ENCODE results near the gene NDEL1. TPM values are rescaled to one million over a fixed set of nuclear protein-coding genes. Genes with fewer than 3 reads are reported as not detected.

NDEL1 gene
- total and polyA plus RNA-seq, 3 donors from 2014 or later: 51.2 to 85.4 (median 73.1) TPM

DNA sequence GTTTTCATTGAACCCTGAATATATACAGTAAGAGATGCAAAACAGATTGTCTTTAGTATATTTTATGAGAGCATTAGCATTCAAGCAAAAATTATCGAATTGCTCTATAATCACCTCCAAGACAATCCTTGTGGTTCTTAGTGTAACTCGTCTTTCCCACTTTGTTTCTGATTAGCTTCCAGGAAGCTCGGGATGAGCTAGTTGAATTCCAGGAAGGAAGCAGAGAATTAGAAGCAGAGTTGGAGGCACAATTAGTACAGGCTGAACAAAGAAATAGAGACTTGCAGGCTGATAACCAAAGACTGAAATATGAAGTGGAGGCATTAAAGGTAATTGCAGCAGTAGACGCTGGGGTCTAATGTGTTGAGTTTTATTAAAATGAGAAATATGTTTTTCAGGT is 9.9 kb downstream of the NDEL1 start:
- Histone ChIP-seq H3K36me3 (ENCODE audit: low read depth, missing control alignments) (no peaks in the 10 kb centered on the region), H3K27me3 (no peaks in the 10 kb centered on the region), H3K27ac (no peak overlapping the region), H3K9me3 (no peaks in the 10 kb centered on the region), H3K4me1 (no peaks in the 10 kb centered on the region), H3K4me3 (no peak overlapping the region)
- no peak for DNase-seq
- TF ChIP-seq POLR2A (IDR thresholded peaks at IDR 0.05): no peak
- TF ChIP-seq, protein P1, sequence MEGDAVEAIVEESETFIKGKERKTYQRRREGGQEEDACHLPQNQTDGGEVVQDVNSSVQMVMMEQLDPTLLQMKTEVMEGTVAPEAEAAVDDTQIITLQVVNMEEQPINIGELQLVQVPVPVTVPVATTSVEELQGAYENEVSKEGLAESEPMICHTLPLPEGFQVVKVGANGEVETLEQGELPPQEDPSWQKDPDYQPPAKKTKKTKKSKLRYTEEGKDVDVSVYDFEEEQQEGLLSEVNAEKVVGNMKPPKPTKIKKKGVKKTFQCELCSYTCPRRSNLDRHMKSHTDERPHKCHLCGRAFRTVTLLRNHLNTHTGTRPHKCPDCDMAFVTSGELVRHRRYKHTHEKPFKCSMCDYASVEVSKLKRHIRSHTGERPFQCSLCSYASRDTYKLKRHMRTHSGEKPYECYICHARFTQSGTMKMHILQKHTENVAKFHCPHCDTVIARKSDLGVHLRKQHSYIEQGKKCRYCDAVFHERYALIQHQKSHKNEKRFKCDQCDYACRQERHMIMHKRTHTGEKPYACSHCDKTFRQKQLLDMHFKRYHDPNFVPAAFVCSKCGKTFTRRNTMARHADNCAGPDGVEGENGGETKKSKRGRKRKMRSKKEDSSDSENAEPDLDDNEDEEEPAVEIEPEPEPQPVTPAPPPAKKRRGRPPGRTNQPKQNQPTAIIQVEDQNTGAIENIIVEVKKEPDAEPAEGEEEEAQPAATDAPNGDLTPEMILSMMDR (IDR thresholded peaks at IDR 0.05): no peak
- intact Hi-C loops (cut with DNase I; ENCODE audit: low total_unique reads): no loop called here
- WGBS, 2 donors: 71 to 74% methylated on average over 4 of the region's 4 CpGs

DNA sequence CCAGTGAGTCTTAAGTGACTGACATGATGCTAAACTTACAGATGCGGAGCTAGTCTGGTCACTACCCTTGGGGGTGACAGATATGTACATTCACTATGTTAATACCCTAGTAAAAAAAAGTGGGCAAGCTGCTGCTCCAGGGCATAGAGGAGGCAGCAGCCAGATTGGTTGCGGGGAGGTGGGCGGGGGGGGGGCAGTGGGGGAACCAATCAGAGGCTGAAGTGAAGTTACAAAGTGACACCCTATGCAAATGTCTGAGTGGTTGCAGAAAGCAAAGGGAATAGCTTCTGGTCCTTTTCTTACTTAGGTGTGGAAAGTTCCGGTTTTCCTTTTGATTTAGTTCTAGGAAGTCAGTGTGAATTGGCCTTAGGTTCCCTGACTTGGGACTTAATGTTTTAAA is 12.1 kb downstream of the NDEL1 start:
- no peak for DNase-seq
- H3K9me3 ChIP-seq: no peaks in the 10 kb centered on the region
- H3K27me3 ChIP-seq: no peaks in the 10 kb centered on the region
- no peaks in the 10 kb centered on the region for H3K4me1 ChIP-seq
- H3K4me3 ChIP-seq: no peak overlapping the region
- 86 to 88% methylated on average over 4 of the region's 4 CpGs for WGBS, 2 donors
- H3K36me3 ChIP-seq (ENCODE audit: low read depth, missing control alignments): no peaks in the 10 kb centered on the region
- intact Hi-C loops (cut with DNase I; ENCODE audit: low total_unique reads): no loop called here
- no peak for TF ChIP-seq POLR2A (IDR thresholded peaks at IDR 0.05)
- TF ChIP-seq, protein P1 (IDR thresholded peaks at IDR 0.05): no peak
- H3K27ac ChIP-seq: no peak overlapping the region

DNA sequence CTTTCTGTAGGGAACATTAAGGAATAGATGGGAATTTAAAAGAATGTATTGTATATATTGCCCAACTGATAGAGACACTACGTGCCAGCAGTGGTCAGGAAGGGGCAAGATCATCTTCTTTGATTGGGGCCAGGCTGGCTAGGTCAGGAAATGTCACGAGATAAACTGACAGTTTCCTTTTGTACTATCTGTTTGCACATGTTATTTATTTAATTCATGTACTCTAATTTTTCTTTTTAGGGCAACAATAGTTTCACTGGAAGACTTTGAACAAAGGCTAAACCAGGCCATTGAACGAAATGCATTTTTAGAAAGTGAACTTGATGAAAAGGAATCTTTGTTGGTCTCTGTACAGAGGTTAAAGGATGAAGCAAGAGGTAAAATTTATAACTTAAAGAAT is 12.6 kb downstream of the NDEL1 start:
- no peak for DNase-seq
- no peaks in the 10 kb centered on the region for H3K9me3 ChIP-seq
- WGBS, 2 donors: 64 to 75% methylated on average over 3 of the region's 3 CpGs
- no peaks in the 10 kb centered on the region for H3K27me3 ChIP-seq
- no peaks in the 10 kb centered on the region for H3K4me1 ChIP-seq
- H3K4me3 ChIP-seq: no peak overlapping the region
- TF ChIP-seq POLR2A (IDR thresholded peaks at IDR 0.05): no peak
- TF ChIP-seq, protein P1 (IDR thresholded peaks at IDR 0.05): no peak
- no peaks in the 10 kb centered on the region for H3K36me3 ChIP-seq (ENCODE audit: low read depth, missing control alignments)
- intact Hi-C loops (cut with DNase I; ENCODE audit: low total_unique reads): no loop called here
- no peak overlapping the region for H3K27ac ChIP-seq

DNA sequence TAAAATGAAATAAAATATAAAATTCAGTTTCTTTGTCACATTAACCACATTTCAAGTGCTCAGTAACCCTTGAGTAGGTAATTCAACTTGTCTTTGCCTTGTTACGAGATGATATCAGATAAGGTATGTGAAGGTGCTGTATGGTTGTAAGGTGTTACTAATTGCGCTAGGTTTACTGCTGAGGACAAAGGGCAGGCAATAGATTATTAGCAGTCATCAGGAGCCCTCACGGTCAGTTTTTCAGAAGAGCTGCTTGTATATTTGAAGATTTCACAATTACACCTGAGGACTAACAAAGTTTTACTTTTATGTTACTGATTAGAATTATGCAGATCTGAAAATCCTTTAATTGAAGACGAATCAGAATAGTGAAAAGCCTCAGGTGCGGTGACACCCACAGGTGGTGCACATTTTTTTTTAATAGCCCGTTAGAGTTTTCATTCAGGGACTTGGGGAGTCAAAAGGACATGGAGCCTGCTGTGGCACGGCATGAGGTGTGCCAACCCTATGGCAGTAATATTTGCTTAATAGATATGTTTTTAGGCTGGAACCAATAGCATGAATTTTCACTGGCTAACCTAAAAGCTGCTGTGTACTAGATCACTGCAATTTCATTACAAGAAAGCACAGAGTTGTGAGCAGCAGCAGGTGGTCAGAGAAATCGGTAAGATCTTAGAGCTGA is 16.4 kb downstream of the NDEL1 start:
- WGBS, 2 donors: 83 to 84% methylated on average over 8 of the region's 8 CpGs
- no peak for DNase-seq
- Histone ChIP-seq H3K4me3 (no peak overlapping the region), H3K27ac (no peak overlapping the region), H3K36me3 (ENCODE audit: low read depth, missing control alignments) (no peaks in the 10 kb centered on the region), H3K27me3 (no peaks in the 10 kb centered on the region), H3K4me1 (no peaks in the 10 kb centered on the region), H3K9me3 (no peaks in the 10 kb centered on the region)
- intact Hi-C loops (cut with DNase I; ENCODE audit: low total_unique reads): no loop called here
- TF ChIP-seq POLR2A (IDR thresholded peaks at IDR 0.05): no peak
- TF ChIP-seq, protein P1 (IDR thresholded peaks at IDR 0.05): no peak

DNA sequence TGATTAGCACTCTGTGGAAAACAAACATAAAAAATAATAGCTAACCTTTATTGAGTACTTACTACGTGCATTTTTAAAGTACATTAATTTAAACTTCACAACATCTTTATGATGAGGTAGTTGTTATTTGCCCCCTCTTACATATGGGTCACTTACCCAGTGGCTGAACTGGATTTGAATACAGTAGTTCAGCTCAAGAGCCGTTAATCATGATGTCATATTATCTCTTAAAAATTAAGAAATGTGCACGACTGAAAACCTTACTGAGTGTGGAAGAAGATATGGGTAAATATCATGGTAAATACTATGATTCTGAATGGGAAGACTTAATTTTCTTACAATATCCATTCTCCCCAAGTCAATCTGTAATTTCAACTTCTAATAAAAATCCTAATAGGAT is 17.6 kb downstream of the NDEL1 start:
- Histone ChIP-seq H3K9me3 (no peaks in the 10 kb centered on the region), H3K27ac (no peak overlapping the region), H3K4me1 (no peaks in the 10 kb centered on the region), H3K4me3 (no peak overlapping the region), H3K36me3 (ENCODE audit: low read depth, missing control alignments) (no peaks in the 10 kb centered on the region), H3K27me3 (no peaks in the 10 kb centered on the region)
- TF ChIP-seq, protein P1 (IDR thresholded peaks at IDR 0.05): no peak
- no peak for TF ChIP-seq POLR2A (IDR thresholded peaks at IDR 0.05)
- intact Hi-C loops (cut with DNase I; ENCODE audit: low total_unique reads): no loop called here
- WGBS, 2 donors: 84% methylated on average over 3 of the region's 3 CpGs
- no peak for DNase-seq
